ENCODE results near the gene GPRC6A.

The GPRC6A gene

DNA sequence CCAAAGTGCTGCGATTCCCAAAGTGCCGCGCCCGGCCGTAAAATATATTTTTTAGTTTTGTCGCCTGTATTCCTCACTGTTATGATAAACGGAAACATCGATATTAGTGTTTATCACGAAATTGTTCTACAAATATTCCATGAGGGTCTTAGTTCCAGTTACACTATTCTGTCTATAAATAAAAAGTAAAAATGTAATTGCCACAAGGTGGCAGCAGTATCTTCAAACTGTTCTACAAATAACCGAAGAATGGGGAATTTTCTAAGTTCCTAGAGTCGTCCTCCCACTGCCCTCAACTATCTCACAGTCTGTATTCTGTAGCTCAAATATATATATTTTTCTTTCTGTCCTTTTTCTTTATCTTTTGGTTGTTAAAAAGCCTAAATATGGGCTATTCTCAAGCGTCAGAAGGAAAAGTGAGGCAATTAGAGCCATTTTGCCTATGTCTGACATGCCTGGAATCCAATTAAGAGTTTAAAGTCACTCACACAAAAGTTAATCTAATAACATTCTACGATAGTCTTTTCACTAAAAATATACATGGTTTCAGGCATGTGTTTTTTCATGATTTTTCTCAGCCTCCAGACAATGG lies 49.2 kb downstream of the GPRC6A start:
- no peak for DNase-seq (ENCODE audit: low read depth)

DNA sequence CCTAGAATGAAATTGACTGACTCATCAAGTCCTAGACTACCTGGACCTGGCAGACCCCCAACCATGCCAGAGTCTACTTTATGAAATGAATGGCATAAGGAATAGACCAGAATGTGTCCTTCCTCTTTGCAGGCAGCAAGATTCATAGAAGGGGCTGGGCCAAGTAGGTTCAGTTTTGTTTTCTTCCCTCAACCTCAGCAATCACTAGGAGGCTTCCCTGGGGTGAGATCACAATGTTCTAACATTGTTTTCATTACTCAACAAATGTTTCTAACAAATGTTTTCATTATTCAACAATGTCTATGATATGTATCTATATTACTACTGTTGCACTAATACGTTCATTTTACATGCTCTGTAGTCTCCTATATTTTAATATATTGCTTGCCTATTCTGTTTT lies 55.0 kb downstream of the GPRC6A start:
- no peak for DNase-seq (ENCODE audit: low read depth)

DNA sequence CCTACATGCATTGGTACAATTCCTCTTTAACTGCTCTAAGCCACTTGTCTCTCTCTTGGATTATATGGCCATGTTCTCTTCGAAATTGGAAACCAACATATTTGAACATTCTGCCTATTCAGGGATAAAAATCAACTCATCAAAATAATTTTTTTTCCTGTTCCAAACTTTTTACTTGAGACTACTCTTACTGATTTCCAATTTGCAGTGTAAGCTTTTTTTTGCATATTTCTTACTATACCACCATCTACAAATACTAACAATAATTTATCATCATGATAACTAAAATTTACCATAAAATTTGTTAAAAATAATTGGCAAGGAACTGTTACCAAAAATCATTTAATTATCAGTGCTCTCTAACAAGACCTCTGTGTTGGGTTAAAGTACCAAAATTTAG lies 56.4 kb downstream of the GPRC6A start:
- DNase-seq (ENCODE audit: low read depth) = no peak

- no peak for DNase-seq (ENCODE audit: low read depth)
Measured at GRCh38 chr6:116767715-116768114, 61.2 kb downstream of the GPRC6A start.

GRCh38 chr6:116766506-116767176 lies 62.2 kb downstream of the GPRC6A start:
- DNase-seq (ENCODE audit: low read depth) = no peak

GRCh38 chr6:116764961-116765841 lies 63.7 kb downstream of the GPRC6A start, which contains the start of gene FAM162B:
Gene FAM162B, minus strand, starts transcription at chr6:116765719. Its CDS starts 143 bp downstream, at chr6:116765576.
- no peak for DNase-seq (ENCODE audit: low read depth)

- DNase-seq (ENCODE audit: low read depth) = no peak
Measured at GRCh38 chr6:116764629-116764960, 64.3 kb downstream of the GPRC6A start.

GRCh38 chr6:116763906-116764628 lies 64.8 kb downstream of the GPRC6A start:
- no peak for DNase-seq (ENCODE audit: low read depth)

GRCh38 chr6:116763048-116763447 lies 65.8 kb downstream of the GPRC6A start:
- no peak for DNase-seq (ENCODE audit: low read depth)

DNA sequence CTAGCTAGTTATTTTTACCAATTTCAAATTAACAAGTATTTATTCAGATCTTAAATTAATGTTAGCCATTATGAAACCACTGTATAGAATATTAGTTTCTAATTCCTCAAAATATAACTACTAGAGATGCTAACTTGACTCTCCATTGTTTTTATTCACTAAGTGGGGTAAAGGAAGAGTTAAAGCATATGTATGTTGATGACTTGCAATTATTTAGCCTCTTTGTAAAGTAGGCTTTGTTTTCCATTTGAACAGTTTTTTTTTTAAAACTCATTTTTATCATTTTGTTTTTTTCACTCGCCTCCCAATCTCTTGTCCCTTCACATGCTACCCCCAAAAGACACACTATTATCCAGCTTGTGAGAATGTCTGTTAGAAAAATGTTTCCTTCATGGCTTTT lies 66.6 kb downstream of the GPRC6A start:
- DNase-seq (ENCODE audit: low read depth) = no peak

DNA sequence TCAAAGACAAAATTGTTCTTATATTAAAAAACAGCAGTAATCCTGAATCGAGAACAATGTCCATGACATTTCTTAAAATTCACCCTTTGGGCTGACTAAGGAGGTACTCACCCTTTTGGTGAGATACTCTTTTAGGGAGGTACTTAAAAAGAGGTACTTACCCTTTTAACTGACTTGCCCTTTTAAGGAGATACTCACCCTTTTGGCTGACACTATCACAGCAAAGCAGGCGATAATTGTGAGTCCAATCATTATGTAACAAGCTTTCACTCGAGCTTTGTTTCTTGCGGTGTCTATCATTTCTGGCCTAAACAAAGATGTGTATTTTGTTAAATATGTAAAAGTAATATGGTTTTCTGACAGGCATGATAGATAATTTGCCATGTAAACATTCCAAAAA lies 67.1 kb downstream of the GPRC6A start:
- DNase-seq (ENCODE audit: low read depth) = no peak

DNA sequence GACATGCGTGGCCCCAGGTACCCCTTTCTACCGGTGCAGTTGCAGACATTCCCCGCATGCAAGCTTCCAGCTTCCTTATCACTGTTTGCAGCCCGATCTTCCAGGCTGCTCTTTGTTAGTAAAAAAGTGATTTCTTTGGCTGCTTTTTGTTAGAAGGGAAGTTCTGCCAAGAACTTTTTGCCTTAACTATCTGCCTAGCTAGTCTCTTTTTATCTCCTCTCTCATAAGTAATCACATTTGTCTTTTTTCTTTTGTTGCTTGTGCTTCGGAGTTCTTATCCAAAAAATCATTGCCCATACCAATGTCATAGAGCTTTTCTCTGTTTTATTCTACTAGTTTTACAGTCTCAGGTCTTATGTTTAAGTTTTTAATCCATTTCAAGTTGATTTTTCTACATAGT lies 83.7 kb downstream of the GPRC6A start:
- no peak for DNase-seq (ENCODE audit: low read depth)
